ENCODE data around the gene PPFIA4. TPM values are rescaled to one million over a fixed set of nuclear protein-coding genes. Genes with fewer than 3 reads are reported as not detected.
A peak's percentile ranks its signal among the peaks of the same experiment; 100 is the strongest.

Gene PPFIA4
- polyA plus RNA-seq, 1 donor (not counting 4 experiments of a cell fraction or from before 2014, with no cell fraction given): 2.3 TPM

DNA sequence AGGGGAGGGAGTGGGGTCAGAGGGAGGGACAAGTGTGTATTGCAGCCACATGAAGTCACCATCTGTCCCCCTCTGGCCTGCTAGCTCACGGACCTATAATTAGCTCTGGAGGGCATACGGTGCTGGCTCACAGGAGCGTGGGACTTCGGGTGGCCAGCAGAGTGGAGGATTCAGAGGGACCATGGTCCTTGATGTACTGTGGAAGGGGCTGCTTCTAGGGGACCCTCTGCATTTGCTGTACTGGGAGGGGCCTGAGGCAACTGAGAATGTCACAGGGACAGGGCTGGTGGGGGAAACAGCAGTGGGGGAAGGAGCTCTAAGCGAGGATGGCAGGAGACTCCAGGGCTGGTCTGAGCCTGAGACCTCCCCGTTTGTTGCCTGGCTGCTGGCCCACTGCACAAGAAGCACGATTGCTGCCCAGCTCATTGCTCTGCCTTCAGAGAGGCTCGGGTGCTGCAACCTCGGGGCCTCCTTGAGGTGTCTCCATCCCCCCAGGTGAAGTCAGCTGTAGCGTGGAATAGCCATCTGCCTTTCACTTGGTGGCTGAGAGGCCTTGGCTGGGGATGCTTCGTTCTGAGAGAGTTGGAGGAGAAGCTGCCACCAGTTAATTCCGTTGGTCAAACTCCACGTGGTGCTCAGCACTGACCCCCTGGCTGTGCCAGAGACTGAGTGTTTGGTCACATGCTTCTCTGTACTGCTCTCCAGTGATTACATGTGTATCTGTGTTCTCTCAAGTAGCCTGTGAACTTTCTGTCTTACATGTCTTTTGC, 2.7 kb downstream of the PPFIA4 start:
- H2AFZ ChIP-seq (ENCODE audit: control insufficient read depth, low read length): no peak overlapping the region
- H4K20me1 ChIP-seq (ENCODE audit: control insufficient read depth, extremely low read depth, insufficient read depth, low read length): no peaks in the 10 kb centered on the region
- H3K9ac ChIP-seq (ENCODE audit: control insufficient read depth, extremely low read depth, insufficient read depth, low read length): no peak overlapping the region
- dilution Hi-C loops (cut with MboI; ENCODE audit: extremely low pct_ligation_motif_present, low sequenced_read_pairs): loop anchor here (25.0 kb wide), 1 partner anchor 233 kb away; no protein-coding TSS in a partner anchor
- no peak for DNase-seq (ENCODE audit: low read depth, low spot score)
- H3K27ac ChIP-seq (ENCODE audit: control insufficient read depth, insufficient read depth, low read length): no peak overlapping the region
- H3K4me3 ChIP-seq (ENCODE audit: control insufficient read depth in 2 of 3, extremely low read depth in 1 of 3, insufficient read depth in 2 of 3, low read depth in 1 of 3, low read length in 3 of 3): no peak overlapping the region
- FAIRE-seq: no peak
- peaks cover 5 to 12% of the 10 kb centered on the region in 2 experiments for H3K36me3 ChIP-seq (ENCODE audit: control insufficient read depth in 2 of 2, extremely low read depth in 1 of 2, insufficient read depth in 2 of 2, low read length in 2 of 2)
- peaks cover 11% of the 10 kb centered on the region for H3K27me3 ChIP-seq (ENCODE audit: control insufficient read depth, extremely low read depth, insufficient read depth, low read length)
- no peaks in the 10 kb centered on the region for H3K9me1 ChIP-seq (ENCODE audit: control insufficient read depth, extremely low read depth, insufficient read depth, low read length)
- H3K4me2 ChIP-seq (ENCODE audit: control insufficient read depth, extremely low read depth, insufficient read depth, low read depth, low read length): no peak overlapping the region
- H3K4me1 ChIP-seq (ENCODE audit: control insufficient read depth, extremely low read depth, insufficient read depth, low read length): peaks cover 7% of the 10 kb centered on the region
- no peaks in the 10 kb centered on the region for H3K9me3 ChIP-seq (ENCODE audit: control insufficient read depth, low read depth, low read length)
- H3K79me2 ChIP-seq (ENCODE audit: control insufficient read depth, insufficient read depth, low read length): no peaks in the 10 kb centered on the region
- TF ChIP-seq EZH2 (IDR thresholded peaks at IDR 0.05; ENCODE audit: low read length): no peak

- Histone ChIP-seq H3K9ac (ENCODE audit: control insufficient read depth, extremely low read depth, insufficient read depth, low read length) (no peak overlapping the region), H3K9me3 (ENCODE audit: control insufficient read depth, low read depth, low read length) (no peaks in the 10 kb centered on the region), H3K79me2 (ENCODE audit: control insufficient read depth, insufficient read depth, low read length) (no peaks in the 10 kb centered on the region), H3K4me2 (ENCODE audit: control insufficient read depth, extremely low read depth, insufficient read depth, low read depth, low read length) (no peak overlapping the region), H2AFZ (ENCODE audit: control insufficient read depth, low read length) (no peak overlapping the region), H3K4me1 (ENCODE audit: control insufficient read depth, extremely low read depth, insufficient read depth, low read length) (peaks cover 3% of the 10 kb centered on the region), H3K4me3 (ENCODE audit: control insufficient read depth in 2 of 3, extremely low read depth in 1 of 3, insufficient read depth in 2 of 3, low read depth in 1 of 3, low read length in 3 of 3) (no peak overlapping the region), H3K27ac (ENCODE audit: control insufficient read depth, insufficient read depth, low read length) (no peak overlapping the region), H3K36me3 (ENCODE audit: control insufficient read depth in 2 of 2, extremely low read depth in 1 of 2, insufficient read depth in 2 of 2, low read length in 2 of 2) (no peaks in the 10 kb centered on the region), H3K9me1 (ENCODE audit: control insufficient read depth, extremely low read depth, insufficient read depth, low read length) (no peaks in the 10 kb centered on the region), H4K20me1 (ENCODE audit: control insufficient read depth, extremely low read depth, insufficient read depth, low read length) (no peaks in the 10 kb centered on the region), H3K27me3 (ENCODE audit: control insufficient read depth, extremely low read depth, insufficient read depth, low read length) (peaks cover 11% of the 10 kb centered on the region)
- TF ChIP-seq EZH2 (IDR thresholded peaks at IDR 0.05; ENCODE audit: low read length): no peak
- TF ChIP-seq, protein P1, sequence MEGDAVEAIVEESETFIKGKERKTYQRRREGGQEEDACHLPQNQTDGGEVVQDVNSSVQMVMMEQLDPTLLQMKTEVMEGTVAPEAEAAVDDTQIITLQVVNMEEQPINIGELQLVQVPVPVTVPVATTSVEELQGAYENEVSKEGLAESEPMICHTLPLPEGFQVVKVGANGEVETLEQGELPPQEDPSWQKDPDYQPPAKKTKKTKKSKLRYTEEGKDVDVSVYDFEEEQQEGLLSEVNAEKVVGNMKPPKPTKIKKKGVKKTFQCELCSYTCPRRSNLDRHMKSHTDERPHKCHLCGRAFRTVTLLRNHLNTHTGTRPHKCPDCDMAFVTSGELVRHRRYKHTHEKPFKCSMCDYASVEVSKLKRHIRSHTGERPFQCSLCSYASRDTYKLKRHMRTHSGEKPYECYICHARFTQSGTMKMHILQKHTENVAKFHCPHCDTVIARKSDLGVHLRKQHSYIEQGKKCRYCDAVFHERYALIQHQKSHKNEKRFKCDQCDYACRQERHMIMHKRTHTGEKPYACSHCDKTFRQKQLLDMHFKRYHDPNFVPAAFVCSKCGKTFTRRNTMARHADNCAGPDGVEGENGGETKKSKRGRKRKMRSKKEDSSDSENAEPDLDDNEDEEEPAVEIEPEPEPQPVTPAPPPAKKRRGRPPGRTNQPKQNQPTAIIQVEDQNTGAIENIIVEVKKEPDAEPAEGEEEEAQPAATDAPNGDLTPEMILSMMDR (optimal IDR thresholded peaks at IDR 0.05 in 1 of 3, IDR thresholded peaks at IDR 0.05 in 1 of 3, conservative IDR thresholded peaks at IDR 0.05 in 1 of 3; ENCODE audit: extremely low read depth in 1 of 3, insufficient read depth in 2 of 3, low read length in 3 of 3): peak; percentile 13 to 58 (median 32)
- no peak for FAIRE-seq
- dilution Hi-C loops (cut with MboI; ENCODE audit: extremely low pct_ligation_motif_present, low sequenced_read_pairs): loop anchor here (25.0 kb wide), 1 partner anchor 231 kb away; no protein-coding TSS in a partner anchor
- no peak for DNase-seq (ENCODE audit: low read depth, low spot score)
Observed at GRCh38 chr1:203031467-203031866, 5.2 kb downstream of the PPFIA4 start.
